ENCODE measurements around the gene CPT1B.

DNA sequence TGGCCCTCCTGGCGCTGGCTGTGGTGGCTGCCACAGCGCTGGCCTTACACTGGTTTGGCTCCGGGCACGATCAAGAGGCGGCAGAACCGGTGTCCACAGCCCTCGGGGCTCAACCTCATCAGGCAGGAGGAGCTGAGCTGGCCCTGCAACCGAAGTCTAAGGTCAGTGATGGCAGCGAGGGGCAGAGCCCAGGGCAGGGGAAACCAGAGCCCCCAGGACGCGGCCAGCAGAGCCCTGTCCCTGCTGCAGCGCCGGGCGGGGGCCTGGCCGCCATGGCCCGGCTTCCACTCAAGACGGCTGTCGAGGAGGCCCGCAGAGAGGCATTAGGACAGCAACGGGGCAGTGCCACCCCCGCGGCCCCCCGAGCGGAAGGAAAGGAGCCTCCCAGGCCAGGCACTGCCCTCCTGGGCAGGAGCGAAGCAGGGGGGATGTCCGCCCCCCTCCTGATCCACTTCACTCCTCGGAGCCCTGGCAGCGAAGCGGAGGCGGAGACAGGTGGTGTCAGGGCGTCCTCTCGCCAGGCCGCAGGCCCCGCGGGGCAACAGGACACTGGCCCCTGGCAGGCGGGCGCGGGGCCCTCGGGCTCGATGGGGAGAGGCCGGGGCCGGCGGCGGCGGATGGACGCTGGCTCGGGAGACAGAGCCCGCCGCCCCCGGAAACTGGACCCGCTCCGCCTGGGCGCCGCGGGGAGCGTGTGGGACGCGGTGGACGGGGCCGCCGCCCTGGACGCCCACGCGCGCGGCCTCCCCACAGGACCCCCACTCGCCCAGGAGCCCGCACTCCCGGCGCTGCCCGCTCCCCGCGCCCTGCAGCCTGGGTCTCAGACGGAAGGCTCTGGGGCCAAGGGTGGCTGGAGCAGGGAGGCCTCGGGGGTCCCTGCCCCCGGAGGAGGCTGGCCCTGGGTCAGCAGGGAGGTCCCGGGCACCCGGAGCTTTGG lies 31.6 kb downstream of the CPT1B start:
- TF ChIP-seq, protein P1, sequence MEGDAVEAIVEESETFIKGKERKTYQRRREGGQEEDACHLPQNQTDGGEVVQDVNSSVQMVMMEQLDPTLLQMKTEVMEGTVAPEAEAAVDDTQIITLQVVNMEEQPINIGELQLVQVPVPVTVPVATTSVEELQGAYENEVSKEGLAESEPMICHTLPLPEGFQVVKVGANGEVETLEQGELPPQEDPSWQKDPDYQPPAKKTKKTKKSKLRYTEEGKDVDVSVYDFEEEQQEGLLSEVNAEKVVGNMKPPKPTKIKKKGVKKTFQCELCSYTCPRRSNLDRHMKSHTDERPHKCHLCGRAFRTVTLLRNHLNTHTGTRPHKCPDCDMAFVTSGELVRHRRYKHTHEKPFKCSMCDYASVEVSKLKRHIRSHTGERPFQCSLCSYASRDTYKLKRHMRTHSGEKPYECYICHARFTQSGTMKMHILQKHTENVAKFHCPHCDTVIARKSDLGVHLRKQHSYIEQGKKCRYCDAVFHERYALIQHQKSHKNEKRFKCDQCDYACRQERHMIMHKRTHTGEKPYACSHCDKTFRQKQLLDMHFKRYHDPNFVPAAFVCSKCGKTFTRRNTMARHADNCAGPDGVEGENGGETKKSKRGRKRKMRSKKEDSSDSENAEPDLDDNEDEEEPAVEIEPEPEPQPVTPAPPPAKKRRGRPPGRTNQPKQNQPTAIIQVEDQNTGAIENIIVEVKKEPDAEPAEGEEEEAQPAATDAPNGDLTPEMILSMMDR (IDR thresholded peaks at IDR 0.05; ENCODE audit: insufficient read depth, low read depth, low read length): no peak
- no peak for TF ChIP-seq EZH2 (IDR thresholded peaks at IDR 0.05; ENCODE audit: insufficient read depth, low read length)
